Gastrocnemius medialis (tissue), 4 donors: ENCODE measurements around the gene COL6A1. TPM values are rescaled to one million over a fixed set of nuclear protein-coding genes. Genes with fewer than 3 reads are reported as not detected.

ENCODE experiments used
- ATAC-seq, 2 donors: fragments of 150-250 bp; one replicate each; pipeline ENCODE4 v1.9.1; 2016
- DNase-seq, 2 donors: peaks; one replicate each; pipeline ENCODE4 v3.0.0-alpha.2; 2019
- H3K27ac ChIP-seq, 4 donors: fragments of 200-600 bp; sonication (generic); 1 replicate in 1 of 4; 2 replicates in 3 of 4; pipeline ENCODE4 v1.5.1; 2016 to 2018; ENCODE audit warnings: mild to moderate bottlenecking in 2 of 4, moderate library complexity in 1 of 4
- H3K27me3 ChIP-seq, 3 donors: fragments of 200-600 bp; sonication (generic) in 2 of 3; 1 replicate in 1 of 3; 2 replicates in 2 of 3; pipeline versions ENCODE4 v1.5.1 to v1.6.0; 2016 to 2019; ENCODE audit warnings: mild to moderate bottlenecking in 1 of 3, moderate library complexity in 1 of 3
- H3K36me3 ChIP-seq, 2 donors: fragments of 200-600 bp; sonication (generic) in 1 of 2; one replicate each; pipeline ENCODE4 v1.5.1; 2017 to 2018
- H3K4me1 ChIP-seq, 2 donors: fragments of 200-600 bp; sonication (generic) in 1 of 2; one replicate each; pipeline ENCODE4 v1.5.1; 2016 to 2017; ENCODE audit warnings: mild to moderate bottlenecking in 2 of 2
- H3K4me3 ChIP-seq, 4 donors: fragments of 200-600 bp; sonication (generic) in 3 of 4; 1 replicate in 1 of 4; 2 replicates in 3 of 4; pipeline ENCODE4 v1.5.1; 2016 to 2019; ENCODE audit warnings: mild to moderate bottlenecking in 2 of 4
- H3K9me3 ChIP-seq, 3 donors: fragments of 200-600 bp; sonication (generic) in 2 of 3; 1 replicate in 1 of 3; 2 replicates in 2 of 3; pipeline ENCODE4 v1.5.1; 2016 to 2019
- CTCF ChIP-seq, 5 experiments: fragments of 450-650 bp in 3 of 5; fragments of 200-600 bp in 2 of 5; sonication (generic) in 2 of 5; IDR thresholded peaks in 4 of 5; conservative IDR thresholded peaks in 1 of 5; 1 replicate in 4 of 5; 2 replicates in 1 of 5; pipeline ENCODE4 v1.5.1; 2016 to 2019; ENCODE audit warnings: antibody characterized with exemption in 5 of 5, mild to moderate bottlenecking in 3 of 5, moderate library complexity in 3 of 5
- POLR2A ChIP-seq, 2 donors: fragments of 450-650 bp; IDR thresholded peaks; one replicate each; pipeline ENCODE4 v1.6.1; 2017; ENCODE audit warnings: antibody characterized with exemption in 2 of 2, mild to moderate bottlenecking in 2 of 2, moderate library complexity in 2 of 2
- in situ Hi-C, 4 donors: fragments of 200-750 bp; cut with MboI; loops; one replicate each; pipeline versions ENCODE4 v1.15.0 to v1.8.0; 2017; ENCODE audit warnings: low sequenced_read_pairs in 4 of 4
- intact Hi-C: fragments of 100-400 bp; cut with DNase I; formaldehyde crosslinking; loops from one replicate; pipeline ENCODE4 v1.15.1; 2023; ENCODE audit warnings: low total_unique reads
- total RNA-seq, 4 donors: library from RNA; depleted of rRNA; stranded (reverse); fragments of >200 nt; gene quantifications; one replicate each; pipeline versions ENCODE4 v1.1.0 to v1.2.3, GENCODE V29; 2016

COL6A1 gene
- total RNA-seq, 4 donors from 2014 or later: 50.5 to 97.8 (median 73.3) TPM

DNA sequence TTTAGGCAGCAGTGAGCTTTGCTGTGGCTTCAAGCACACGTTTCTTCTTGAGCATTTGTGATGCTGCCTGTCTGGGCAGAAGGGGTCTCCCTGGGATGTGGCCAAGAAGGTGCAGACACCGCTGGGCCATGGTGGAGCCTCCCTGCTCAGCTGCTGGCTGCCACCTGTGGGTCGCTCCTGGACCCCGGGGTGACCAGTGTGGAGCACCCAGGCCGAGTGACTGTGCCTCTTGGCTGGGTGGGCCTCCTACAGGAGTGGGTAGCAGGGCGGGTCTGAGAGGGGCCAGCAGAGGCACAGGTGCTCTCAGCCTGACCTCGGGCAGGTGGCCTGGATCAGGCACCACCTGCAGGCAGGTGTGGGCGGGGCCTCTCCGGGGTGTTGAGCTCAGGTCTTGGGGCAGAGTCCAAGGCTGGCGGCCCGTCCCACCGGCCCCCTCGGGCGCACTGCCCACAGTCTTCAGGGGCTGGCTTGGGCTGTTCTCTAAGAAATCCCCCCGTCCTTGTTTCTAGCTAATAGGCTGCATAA, 42.0 kb upstream of the COL6A1 start:
- intact Hi-C loops (no loop called here), in situ Hi-C loops (no loop called here)
- Histone ChIP-seq H3K27me3 (no peaks in the 10 kb centered on the region), H3K9me3 (no peaks in the 10 kb centered on the region), H3K27ac (no peak overlapping the region), H3K4me3 (no peak overlapping the region), H3K4me1 (no peaks in the 10 kb centered on the region), H3K36me3 (no peaks in the 10 kb centered on the region)
- TF ChIP-seq POLR2A (IDR thresholded peaks at IDR 0.05): no peak
- no peak for TF ChIP-seq CTCF (IDR thresholded peaks at IDR 0.05 in 4 of 5, conservative IDR thresholded peaks at IDR 0.05 in 1 of 5)
- DNase-seq (no peak), ATAC-seq (no peak)

DNA sequence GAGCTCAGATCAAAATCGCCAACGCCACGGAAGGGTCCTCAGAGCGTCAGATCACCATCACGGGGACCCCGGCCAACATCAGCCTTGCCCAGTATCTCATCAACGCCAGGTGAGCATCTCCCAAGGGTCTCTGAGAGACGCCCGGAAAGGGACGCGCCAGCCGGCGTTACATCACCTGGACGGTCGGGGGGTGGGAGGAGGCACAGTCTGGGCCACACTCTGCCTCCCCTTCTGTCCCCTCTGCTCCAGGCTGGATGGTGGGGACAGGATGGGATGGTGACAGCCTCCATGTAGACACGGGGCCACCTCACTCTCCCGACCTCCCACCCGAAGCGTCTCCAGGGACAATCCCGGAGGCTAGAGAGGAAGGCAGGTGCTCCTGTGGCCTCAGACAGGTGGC, 41.5 kb upstream of the COL6A1 start:
- Histone ChIP-seq H3K27me3 (no peaks in the 10 kb centered on the region), H3K4me3 (no peak overlapping the region), H3K4me1 (no peaks in the 10 kb centered on the region), H3K36me3 (no peaks in the 10 kb centered on the region), H3K27ac (no peak overlapping the region), H3K9me3 (no peaks in the 10 kb centered on the region)
- TF ChIP-seq CTCF (IDR thresholded peaks at IDR 0.05 in 4 of 5, conservative IDR thresholded peaks at IDR 0.05 in 1 of 5) (no peak), POLR2A (IDR thresholded peaks at IDR 0.05) (no peak)
- in situ Hi-C loops: no loop called here
- ATAC-seq: no peak
- no peak for DNase-seq
- intact Hi-C loops: no loop called here

DNA sequence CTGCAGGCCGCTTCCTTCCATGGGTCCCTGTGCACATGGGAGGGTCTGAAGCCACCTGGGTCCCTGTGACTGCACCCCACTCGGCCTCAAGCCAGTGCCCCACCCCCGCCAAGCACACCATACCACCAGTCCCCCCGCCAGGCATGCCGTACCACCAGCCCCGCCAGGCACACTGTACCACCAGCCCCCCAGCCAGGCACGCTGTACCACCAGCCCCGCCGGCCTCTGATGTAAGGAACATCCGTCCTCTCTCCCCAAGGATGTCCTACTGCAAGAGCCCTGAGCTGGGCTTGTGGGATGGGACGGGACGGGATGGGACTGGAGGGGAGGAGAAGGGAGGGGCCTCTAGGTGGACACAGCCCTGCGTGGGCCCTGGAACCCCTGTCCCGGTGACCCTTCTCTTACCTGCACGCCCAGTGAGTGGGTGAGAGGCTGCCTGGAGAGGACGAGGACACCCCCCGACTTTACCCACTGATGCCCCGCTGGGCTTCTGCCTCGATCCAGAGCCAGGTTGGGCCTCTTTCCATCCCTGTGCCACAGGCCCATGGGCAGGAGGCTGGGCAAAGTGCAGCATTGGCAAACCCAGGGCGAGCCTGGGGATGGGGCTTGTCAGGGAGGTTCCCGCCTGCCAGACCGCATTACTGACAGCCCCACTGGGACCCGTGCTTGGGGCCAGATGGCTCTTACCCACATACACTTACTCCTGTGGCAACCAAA, 40.8 kb upstream of the COL6A1 start:
- TF ChIP-seq POLR2A (IDR thresholded peaks at IDR 0.05) (no peak), CTCF (IDR thresholded peaks at IDR 0.05 in 4 of 5, conservative IDR thresholded peaks at IDR 0.05 in 1 of 5) (no peak)
- no peak for DNase-seq
- no peaks in the 10 kb centered on the region for H3K36me3 ChIP-seq
- in situ Hi-C loops: no loop called here
- no peaks in the 10 kb centered on the region for H3K4me1 ChIP-seq
- no peaks in the 10 kb centered on the region for H3K27me3 ChIP-seq
- no peak overlapping the region for H3K4me3 ChIP-seq
- intact Hi-C loops: no loop called here
- no peak overlapping the region for H3K27ac ChIP-seq
- H3K9me3 ChIP-seq: no peaks in the 10 kb centered on the region
- no peak for ATAC-seq

- H3K9me3 ChIP-seq: no peaks in the 10 kb centered on the region
- no peak for TF ChIP-seq POLR2A (IDR thresholded peaks at IDR 0.05)
- TF ChIP-seq CTCF (IDR thresholded peaks at IDR 0.05 in 4 of 5, conservative IDR thresholded peaks at IDR 0.05 in 1 of 5): no peak
- intact Hi-C loops: no loop called here
- H3K36me3 ChIP-seq: no peaks in the 10 kb centered on the region
- no peak overlapping the region for H3K4me3 ChIP-seq
- DNase-seq (no peak), ATAC-seq (no peak)
- in situ Hi-C loops: no loop called here
- no peaks in the 10 kb centered on the region for H3K27me3 ChIP-seq
- H3K4me1 ChIP-seq: no peaks in the 10 kb centered on the region
- no peak overlapping the region for H3K27ac ChIP-seq
Observed at GRCh38 chr21:45941338-45941710, 40.2 kb upstream of the COL6A1 start.
